Measurements from ENCODE around the gene EXOC4.

- TF ChIP-seq CTCF (IDR thresholded peaks at IDR 0.05): no peak
- no peak for TF ChIP-seq POLR2A (IDR thresholded peaks at IDR 0.05)
- TF ChIP-seq POLR2AphosphoS5 (IDR thresholded peaks at IDR 0.05): no peak
These were observed 510.3 kb downstream of the EXOC4 start for GRCh38 chr7:133763076-133763640.
